PC-3 (cell line): ENCODE results near the gene TMEM232. TPM values are rescaled to one million over a fixed set of nuclear protein-coding genes. Genes with fewer than 3 reads are reported as not detected.
A peak's percentile ranks its signal among the peaks of the same experiment; 100 is the strongest.

Source experiments
- ATAC-seq: fragments of 200-7000 bp; cut with Tn5 transposase; 2 replicates; pipeline ENCODE4 v1.9.1; 2020; ENCODE audit warnings: mild to moderate bottlenecking, moderate library complexity
- BruUV-seq: library from RNA; stranded (reverse); fragments of 400-500 nt; replicated peaks from 2 replicates; lab custom pipeline; 2021; lab: Mats Ljungman, UMichigan
- CTCF ChIA-PET: fragments of 300-600 bp; sonication (Branson Sonifier 250); formaldehyde crosslinking; loops from one replicate; lab custom pipeline; 2022; ENCODE audit warnings: antibody characterized with exemption; lab: Charles Lee
- POLR2A ChIA-PET: fragments of 300-600 bp; sonication (Branson Sonifier 250); formaldehyde crosslinking; loops from one replicate; lab custom pipeline; 2022; ENCODE audit warnings: antibody characterized with exemption; ENCODE audit not compliant: unreplicated experiment; lab: Charles Lee
- DNase-seq: peaks from one replicate; pipeline ENCODE4 v3.0.0-alpha.2; 2015
- H2AFZ ChIP-seq: fragments of 300-600 bp; sonication (generic); 2 replicates; pipeline ENCODE4 v1.6.0; 2016; ENCODE audit warnings: antibody characterized with exemption, low read length
- H3F3A ChIP-seq: fragments of 300-600 bp; sonication (generic); one replicate; pipeline ENCODE4 v1.6.0; 2017; ENCODE audit warnings: antibody characterized with exemption, low read length, control low read depth, mild to moderate bottlenecking; ENCODE audit not compliant: unreplicated experiment
- H3K27ac ChIP-seq: fragments of 300-600 bp; sonication (generic); 2 replicates; pipeline ENCODE4 v1.5.1; 2016; ENCODE audit warnings: mild to moderate bottlenecking, low read length
- H3K27me3 ChIP-seq: fragments of 300-600 bp; sonication (generic); 2 replicates; pipeline ENCODE4 v1.6.1; 2016; ENCODE audit warnings: low read length, mixed read lengths
- H3K36me3 ChIP-seq: fragments of 300-600 bp; sonication (generic); 2 replicates; pipeline ENCODE4 v1.6.1; 2016; ENCODE audit warnings: low read depth, mixed run types, low read length, mixed read lengths
- H3K4me1 ChIP-seq: fragments of 300-600 bp; sonication (generic); 2 replicates; pipeline ENCODE4 v1.5.1; 2016; ENCODE audit warnings: low read length; ENCODE audit not compliant: insufficient read depth
- H3K4me2 ChIP-seq: fragments of 300-600 bp; sonication (generic); 2 replicates; pipeline ENCODE4 v1.6.0; 2016; ENCODE audit warnings: low read length
- H3K4me3 ChIP-seq: fragments of 300-600 bp; sonication (generic); 2 replicates; pipeline ENCODE4 v1.5.1; 2016; ENCODE audit warnings: mild to moderate bottlenecking, low read length, mixed read lengths
- H3K79me2 ChIP-seq: fragments of 300-600 bp; sonication (generic); 2 replicates; pipeline ENCODE4 v1.6.1; 2017; ENCODE audit warnings: low read length, mixed read lengths
- H3K9ac ChIP-seq: fragments of 300-600 bp; sonication (generic); 2 replicates; pipeline ENCODE4 v1.6.0; 2016; ENCODE audit warnings: mild to moderate bottlenecking, low read length
- H3K9me2 ChIP-seq: fragments of 300-600 bp; sonication (generic); replicated peaks from 2 replicates; pipeline ENCODE4 v1.6.1; 2016; ENCODE audit warnings: mixed run types, low read length, mixed read lengths
- H3K9me3 ChIP-seq: fragments of 300-600 bp; sonication (generic); 2 replicates; pipeline ENCODE4 v1.6.1; 2016; ENCODE audit warnings: low read length, mixed read lengths
- H4K20me1 ChIP-seq: fragments of 300-600 bp; sonication (generic); 2 replicates; pipeline ENCODE4 v1.6.1; 2016; ENCODE audit warnings: low read length, mixed read lengths
- CTCF ChIP-seq: fragments of 300-600 bp; sonication (generic); conservative IDR thresholded peaks from 2 replicates; pipeline ENCODE4 v1.5.1; 2017; ENCODE audit warnings: antibody characterized with exemption, low read depth, mild to moderate bottlenecking, low read length
- EZH2 ChIP-seq: fragments of 300-600 bp; sonication (generic); IDR thresholded peaks from one replicate; pipeline ENCODE4 v1.6.1; 2017; ENCODE audit warnings: antibody characterized with exemption, mild to moderate bottlenecking, low read length; ENCODE audit not compliant: unreplicated experiment
- EZH2phosphoT487 ChIP-seq: fragments of 300-600 bp; sonication (generic); IDR thresholded peaks from 2 replicates; pipeline ENCODE4 v1.6.1; 2018; ENCODE audit warnings: mild to moderate bottlenecking, antibody characterized with exemption, low read length, borderline replicate concordance
- intact Hi-C: fragments of 100-400 bp; cut with micrococcal nuclease; formaldehyde crosslinking; loops from 2 replicates; pipeline ENCODE4 v1.9.0; 2023
- total RNA-seq: library from RNA; depleted of rRNA; stranded (reverse); fragments of >200 nt; gene quantifications from 2 replicates; pipeline ENCODE4 v1.2.3, GENCODE V29; 2014

The TMEM232 gene
- total RNA-seq, 1 experiment from 2014 or later, result 1.4 TPM

- H3K79me2 ChIP-seq, result no peaks in the 10 kb centered on the region
- H2AFZ ChIP-seq, result no peak overlapping the region
- no peak for ATAC-seq
- no peaks in the 10 kb centered on the region for H3K27me3 ChIP-seq
- H3K9me3 ChIP-seq, result no peaks in the 10 kb centered on the region
- ChIA-PET CTCF (no interaction called here), POLR2A (no interaction called here)
- intact Hi-C loops, result no loop called here
- H3F3A ChIP-seq, result no peaks in the 10 kb centered on the region
- H4K20me1 ChIP-seq, result no peaks in the 10 kb centered on the region
- H3K9me2 ChIP-seq, result no peaks in the 10 kb centered on the region
- H3K4me2 ChIP-seq, result no peak overlapping the region
- no TSS peak for BruUV-seq
- no peak overlapping the region for H3K9ac ChIP-seq
- H3K4me1 ChIP-seq, result no peaks in the 10 kb centered on the region
- TF ChIP-seq EZH2, result no peak
- TF ChIP-seq EZH2phosphoT487, result no peak
- TF ChIP-seq CTCF, result no peak
- no peak overlapping the region for H3K4me3 ChIP-seq
- no peaks in the 10 kb centered on the region for H3K36me3 ChIP-seq
- H3K27ac ChIP-seq, result no peak overlapping the region
- no peak for DNase-seq
Measured at GRCh38 chr5:110492446-110492845, 234.0 kb downstream of the TMEM232 start.

GRCh38 chr5:110478895-110479294 is 247.6 kb downstream of the TMEM232 start:
- ATAC-seq, result peak; percentile 37; the same call in 1 of the 2 replicates

More at GRCh38 chr5:110478895-110479294, 247.6 kb downstream of the TMEM232 start:
- Histone ChIP-seq H3K27me3 (no peaks in the 10 kb centered on the region), H3K79me2 (no peaks in the 10 kb centered on the region), H3F3A (no peaks in the 10 kb centered on the region), H3K9me2 (no peaks in the 10 kb centered on the region), H3K27ac (no peak overlapping the region), H3K9ac (no peak overlapping the region), H3K4me1 (peaks cover 5% of the 10 kb centered on the region; the same call in 1 of the 2 replicates), H3K4me3 (no peak overlapping the region), H4K20me1 (no peaks in the 10 kb centered on the region), H3K4me2 (no peak overlapping the region), H3K36me3 (no peaks in the 10 kb centered on the region), H3K9me3 (no peaks in the 10 kb centered on the region), H2AFZ (no peak overlapping the region)
- POLR2A ChIA-PET, result no interaction called here
- no TSS peak for BruUV-seq
- peak; percentile 66 for DNase-seq
- TF ChIP-seq CTCF (no peak), EZH2 (no peak), EZH2phosphoT487 (no peak)
- CTCF ChIA-PET, result no interaction called here
- intact Hi-C loops, result no loop called here
